SK-N-SH treated with all-trans-retinoic acid at 6 μM for 48 hours (cell line): Measurements from ENCODE around the gene SEPHS2.
A peak's percentile ranks its signal among the peaks of the same experiment; 100 is the strongest.

ENCODE experiments used
- ATAC-seq: fragments of 200-7000 bp; cut with Tn5 transposase; 3 replicates; pipeline ENCODE4 v1.9.1; 2020; ENCODE audit warnings: mild to moderate bottlenecking, moderate library complexity
- ARNTL ChIP-seq: fragments of 450-650 bp; formaldehyde crosslinking; IDR thresholded peaks from 2 replicates; pipeline ENCODE4 v1.5.0; 2020; ENCODE audit warnings: low read depth, mild to moderate bottlenecking, moderate library complexity, borderline replicate concordance
- BACH2 ChIP-seq: fragments of 250-450 bp; sonication (Bioruptor Pico); IDR thresholded peaks from 2 replicates; pipeline ENCODE4 v1.9.0; 2021; ENCODE audit warnings: mild to moderate bottlenecking, borderline replicate concordance
- CSDC2 ChIP-seq: fragments of 250-450 bp; sonication (Bioruptor Pico); IDR thresholded peaks from 2 replicates; pipeline ENCODE4 v1.5.0; 2020; ENCODE audit warnings: mild to moderate bottlenecking, moderate library complexity
- ESRRG ChIP-seq: fragments of 250-450 bp; sonication (Bioruptor Pico); IDR thresholded peaks from 2 replicates; pipeline ENCODE4 v1.6.1; 2021; ENCODE audit warnings: mild to moderate bottlenecking
- GLIS3 ChIP-seq: fragments of 250-450 bp; sonication (Bioruptor Pico); IDR thresholded peaks from 2 replicates; pipeline ENCODE4 v1.5.0; 2020; ENCODE audit warnings: mild to moderate bottlenecking, moderate library complexity
- OSR1 ChIP-seq: fragments of 250-450 bp; sonication (Bioruptor Pico); IDR thresholded peaks from 2 replicates; pipeline ENCODE4 v1.8.0; 2022; ENCODE audit warnings: moderate library complexity, mild to moderate bottlenecking, inconsistent platforms
- RARB ChIP-seq: fragments of 250-450 bp; sonication (Bioruptor Pico); IDR thresholded peaks from 2 replicates; pipeline ENCODE4 v1.8.0; 2021; ENCODE audit warnings: mild to moderate bottlenecking, moderate library complexity
- SNAI2 ChIP-seq: fragments of 250-450 bp; sonication (Bioruptor Pico); IDR thresholded peaks from 2 replicates; pipeline ENCODE4 v1.5.0; 2020; ENCODE audit warnings: mild to moderate bottlenecking, moderate library complexity
- TCF4 ChIP-seq: fragments of 250-450 bp; sonication (Bioruptor Pico); IDR thresholded peaks from 2 replicates; pipeline ENCODE4 v1.8.0; 2021; ENCODE audit warnings: mild to moderate bottlenecking, moderate library complexity, borderline replicate concordance
- TOX ChIP-seq: fragments of 250-450 bp; sonication (Bioruptor Pico); IDR thresholded peaks from 2 replicates; pipeline ENCODE4 v1.8.0; 2021; ENCODE audit warnings: mild to moderate bottlenecking, moderate library complexity, borderline replicate concordance
- TSHZ2 ChIP-seq: fragments of 250-450 bp; sonication (Bioruptor Pico); IDR thresholded peaks from 2 replicates; pipeline ENCODE4 v1.5.0; 2020; ENCODE audit warnings: mild to moderate bottlenecking, moderate library complexity
- ZC3H10 ChIP-seq: fragments of 250-450 bp; sonication (Bioruptor Pico); IDR thresholded peaks from 2 replicates; pipeline ENCODE4 v1.5.1; 2021; ENCODE audit warnings: mild to moderate bottlenecking, moderate library complexity
- ZFP30 ChIP-seq: fragments of 450-650 bp; formaldehyde crosslinking; IDR thresholded peaks from 2 replicates; pipeline ENCODE4 v1.5.0; 2022; ENCODE audit warnings: mild to moderate bottlenecking, moderate library complexity
- ZNF70 ChIP-seq: fragments of 450-650 bp; formaldehyde crosslinking; IDR thresholded peaks from 2 replicates; pipeline ENCODE4 v1.5.0; 2020; ENCODE audit warnings: mild to moderate bottlenecking, moderate library complexity
- ZNF8 ChIP-seq: fragments of 450-650 bp; formaldehyde crosslinking; IDR thresholded peaks from 2 replicates; pipeline ENCODE4 v1.5.0; 2020; ENCODE audit warnings: mild to moderate bottlenecking, moderate library complexity
- TF ChIP-seq, protein P1 (sequence below): fragments of 250-450 bp; sonication (Bioruptor Pico); IDR thresholded peaks from 2 replicates; pipeline ENCODE4 v1.5.1; 2020; ENCODE audit warnings: low read depth, mild to moderate bottlenecking, moderate library complexity

The SEPHS2 gene

GRCh38 chr16:30407804-30408534, 37.7 kb downstream of the SEPHS2 start:
- TF ChIP-seq ESRRG (no peak), SNAI2 (CRISPR knock-in tag) (no peak), ZFP30 (no peak), GLIS3 (CRISPR knock-in tag) (no peak; the same call in 1 of the 2 replicates), ZNF8 (CRISPR knock-in tag) (no peak), TCF4 (CRISPR knock-in tag) (no peak), BACH2 (CRISPR knock-in tag) (no peak), CSDC2 (no peak), ARNTL (CRISPR knock-in tag) (no peak), ZC3H10 (CRISPR knock-in tag) (no peak), OSR1 (CRISPR knock-in tag) (no peak), TOX (CRISPR knock-in tag) (no peak), RARB (CRISPR knock-in tag) (no peak), TSHZ2 (no peak), ZNF70 (CRISPR knock-in tag) (no peak)
- TF ChIP-seq, protein P1, sequence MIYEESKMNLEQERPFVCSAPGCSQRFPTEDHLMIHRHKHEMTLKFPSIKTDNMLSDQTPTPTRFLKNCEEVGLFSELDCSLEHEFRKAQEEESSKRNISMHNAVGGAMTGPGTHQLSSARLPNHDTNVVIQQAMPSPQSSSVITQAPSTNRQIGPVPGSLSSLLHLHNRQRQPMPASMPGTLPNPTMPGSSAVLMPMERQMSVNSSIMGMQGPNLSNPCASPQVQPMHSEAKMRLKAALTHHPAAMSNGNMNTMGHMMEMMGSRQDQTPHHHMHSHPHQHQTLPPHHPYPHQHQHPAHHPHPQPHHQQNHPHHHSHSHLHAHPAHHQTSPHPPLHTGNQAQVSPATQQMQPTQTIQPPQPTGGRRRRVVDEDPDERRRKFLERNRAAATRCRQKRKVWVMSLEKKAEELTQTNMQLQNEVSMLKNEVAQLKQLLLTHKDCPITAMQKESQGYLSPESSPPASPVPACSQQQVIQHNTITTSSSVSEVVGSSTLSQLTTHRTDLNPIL: no peak
- ATAC-seq: no peak; the same call in 2 of the 3 replicates

DNA sequence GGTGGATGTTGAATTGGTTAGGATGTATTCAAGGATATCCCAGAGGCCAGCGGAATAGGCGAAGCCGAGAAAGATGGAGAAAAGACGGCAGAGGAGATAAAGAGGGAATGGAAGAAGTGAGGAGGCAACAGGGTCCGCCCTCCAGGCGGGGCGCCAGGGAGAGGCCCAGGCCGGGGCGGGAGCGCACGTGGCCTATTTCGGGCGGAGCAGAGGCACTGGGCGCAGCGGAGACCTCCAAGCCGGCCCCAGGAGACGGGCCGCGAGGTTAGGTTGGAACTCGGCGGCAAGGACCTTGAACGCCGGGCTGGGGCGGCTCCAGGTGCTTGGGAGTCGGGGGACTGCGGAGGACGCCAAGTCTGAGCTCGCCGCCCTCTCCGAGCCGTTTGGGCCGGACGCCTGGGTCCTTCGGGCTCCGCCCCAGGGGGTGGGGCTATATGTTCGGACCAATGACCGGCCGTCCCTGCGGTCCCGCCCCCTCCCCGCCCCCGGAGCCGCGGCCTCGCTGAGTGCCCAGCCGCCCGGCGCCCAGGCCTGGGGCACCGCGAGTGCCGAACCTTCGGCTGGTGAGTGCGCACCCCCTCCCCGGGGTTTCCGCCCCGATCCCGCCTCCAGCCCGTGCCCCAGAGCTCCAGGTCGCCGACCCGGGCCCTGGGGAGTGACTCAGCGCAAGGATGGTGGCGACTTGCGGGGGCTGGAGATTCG, 38.4 kb downstream of the SEPHS2 start, which contains the start of gene ZNF771:
ZNF771 (plus strand) TSS at position 505 of the 702 bp plus-strand sequence. CDS start 448 bp downstream, outside the sequence.
- ATAC-seq: peak; percentile 91
- TF ChIP-seq TSHZ2: 0 out of 2 replicates have a peak, but pooled peaks have one; percentile 45
- no peak for TF ChIP-seq SNAI2 (CRISPR knock-in tag)
- TF ChIP-seq, all 23 proteins: peak for 1

- TF ChIP-seq GLIS3 (CRISPR knock-in tag) (no peak), TSHZ2 (no peak), BACH2 (CRISPR knock-in tag) (no peak), ESRRG (no peak), ZNF8 (CRISPR knock-in tag) (no peak)
Measured at GRCh38 chr16:30406795-30407101, 38.9 kb downstream of the SEPHS2 start.

More at GRCh38 chr16:30406795-30407101, 38.9 kb downstream of the SEPHS2 start:
- ATAC-seq: no peak
